SK-N-SH treated with all-trans-retinoic acid at 6 μM for 48 hours (cell line): Measurements from ENCODE around the gene ARHGAP12.

Experiments used
- ATAC-seq: fragments of 200-7000 bp; cut with Tn5 transposase; 3 replicates; pipeline ENCODE4 v1.9.1; 2020; ENCODE audit warnings: mild to moderate bottlenecking, moderate library complexity
- ARNTL ChIP-seq: fragments of 450-650 bp; formaldehyde crosslinking; IDR thresholded peaks from 2 replicates; pipeline ENCODE4 v1.5.0; 2020; ENCODE audit warnings: low read depth, mild to moderate bottlenecking, moderate library complexity, borderline replicate concordance
- BACH2 ChIP-seq: fragments of 250-450 bp; sonication (Bioruptor Pico); IDR thresholded peaks from 2 replicates; pipeline ENCODE4 v1.9.0; 2021; ENCODE audit warnings: mild to moderate bottlenecking, borderline replicate concordance
- CREB5 ChIP-seq: fragments of 250-450 bp; sonication (Bioruptor Pico); IDR thresholded peaks from 2 replicates; pipeline ENCODE4 v1.5.1; 2020; ENCODE audit warnings: low read depth, mild to moderate bottlenecking, moderate library complexity
- CSDC2 ChIP-seq: fragments of 250-450 bp; sonication (Bioruptor Pico); IDR thresholded peaks from 2 replicates; pipeline ENCODE4 v1.5.0; 2020; ENCODE audit warnings: mild to moderate bottlenecking, moderate library complexity
- ESRRG ChIP-seq: fragments of 250-450 bp; sonication (Bioruptor Pico); IDR thresholded peaks from 2 replicates; pipeline ENCODE4 v1.6.1; 2021; ENCODE audit warnings: mild to moderate bottlenecking
- GLIS3 ChIP-seq: fragments of 250-450 bp; sonication (Bioruptor Pico); IDR thresholded peaks from 2 replicates; pipeline ENCODE4 v1.5.0; 2020; ENCODE audit warnings: mild to moderate bottlenecking, moderate library complexity
- ISL1 ChIP-seq: fragments of 250-450 bp; sonication (Bioruptor Pico); IDR thresholded peaks from 2 replicates; pipeline ENCODE4 v2.1.2; 2022; ENCODE audit warnings: mild to moderate bottlenecking, moderate library complexity
- OSR1 ChIP-seq: fragments of 250-450 bp; sonication (Bioruptor Pico); IDR thresholded peaks from 2 replicates; pipeline ENCODE4 v1.8.0; 2022; ENCODE audit warnings: moderate library complexity, mild to moderate bottlenecking, inconsistent platforms
- PPARA ChIP-seq: fragments of 250-450 bp; sonication (Bioruptor Pico); IDR thresholded peaks from 2 replicates; pipeline ENCODE4 v1.5.0; 2020; ENCODE audit warnings: mild to moderate bottlenecking, borderline replicate concordance
- RARB ChIP-seq: fragments of 250-450 bp; sonication (Bioruptor Pico); IDR thresholded peaks from 2 replicates; pipeline ENCODE4 v1.8.0; 2021; ENCODE audit warnings: mild to moderate bottlenecking, moderate library complexity
- SNAI2 ChIP-seq: fragments of 250-450 bp; sonication (Bioruptor Pico); IDR thresholded peaks from 2 replicates; pipeline ENCODE4 v1.5.0; 2020; ENCODE audit warnings: mild to moderate bottlenecking, moderate library complexity
- TCF4 ChIP-seq: fragments of 250-450 bp; sonication (Bioruptor Pico); IDR thresholded peaks from 2 replicates; pipeline ENCODE4 v1.8.0; 2021; ENCODE audit warnings: mild to moderate bottlenecking, moderate library complexity, borderline replicate concordance
- ZC3H10 ChIP-seq: fragments of 250-450 bp; sonication (Bioruptor Pico); IDR thresholded peaks from 2 replicates; pipeline ENCODE4 v1.5.1; 2021; ENCODE audit warnings: mild to moderate bottlenecking, moderate library complexity
- ZFP3 ChIP-seq: fragments of 250-450 bp; sonication (Bioruptor Pico); IDR thresholded peaks from 2 replicates; pipeline ENCODE4 v1.5.0; 2020; ENCODE audit warnings: mild to moderate bottlenecking, moderate library complexity
- ZFP30 ChIP-seq: fragments of 450-650 bp; formaldehyde crosslinking; IDR thresholded peaks from 2 replicates; pipeline ENCODE4 v1.5.0; 2022; ENCODE audit warnings: mild to moderate bottlenecking, moderate library complexity
- ZNF565 ChIP-seq: fragments of 450-650 bp; formaldehyde crosslinking; conservative IDR thresholded peaks from 2 replicates; pipeline ENCODE4 v1.5.0; 2020; ENCODE audit warnings: low read depth, mild to moderate bottlenecking, moderate library complexity
- ZNF70 ChIP-seq: fragments of 450-650 bp; formaldehyde crosslinking; IDR thresholded peaks from 2 replicates; pipeline ENCODE4 v1.5.0; 2020; ENCODE audit warnings: mild to moderate bottlenecking, moderate library complexity
- ZNF8 ChIP-seq: fragments of 450-650 bp; formaldehyde crosslinking; IDR thresholded peaks from 2 replicates; pipeline ENCODE4 v1.5.0; 2020; ENCODE audit warnings: mild to moderate bottlenecking, moderate library complexity
- TF ChIP-seq, protein P1 (sequence below): fragments of 250-450 bp; sonication (Bioruptor Pico); IDR thresholded peaks from 2 replicates; pipeline ENCODE4 v1.8.0; 2021; ENCODE audit warnings: low read depth, mild to moderate bottlenecking, moderate library complexity, borderline replicate concordance
- TF ChIP-seq, protein P2 (sequence below): fragments of 250-450 bp; sonication (Bioruptor Pico); IDR thresholded peaks from 2 replicates; pipeline ENCODE4 v1.5.1; 2021; ENCODE audit warnings: mild to moderate bottlenecking, moderate library complexity
- TF ChIP-seq, protein P3 (sequence below): fragments of 250-450 bp; sonication (Bioruptor Pico); IDR thresholded peaks from 2 replicates; pipeline ENCODE4 v1.8.0; 2020; ENCODE audit warnings: mild to moderate bottlenecking, moderate library complexity, borderline replicate concordance

The ARHGAP12 gene

DNA sequence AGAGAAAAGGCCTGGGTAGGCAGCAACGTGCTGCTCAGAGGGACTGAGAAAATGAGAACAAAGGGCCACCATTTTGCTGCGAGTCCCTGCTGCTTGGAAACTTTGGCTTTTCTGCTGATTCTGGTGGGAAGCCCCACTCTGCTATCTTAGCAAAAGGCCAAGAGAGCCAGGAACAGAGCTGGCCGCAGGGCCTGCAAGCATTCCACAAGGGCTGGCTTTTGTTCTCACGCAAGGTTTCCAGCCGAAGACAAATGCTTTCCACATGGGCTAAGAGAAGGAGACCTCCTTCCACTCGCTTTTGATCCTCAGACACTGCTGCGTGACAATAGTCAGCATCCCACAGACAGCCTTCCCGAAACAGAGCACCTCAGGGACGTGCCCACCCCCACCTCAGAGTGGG lies 163.1 kb downstream of the ARHGAP12 start:
- no peak for ATAC-seq
- TF ChIP-seq CSDC2 (CRISPR knock-in tag) (no peak), RARB (CRISPR knock-in tag) (no peak), ZFP30 (CRISPR knock-in tag) (no peak), OSR1 (CRISPR knock-in tag) (no peak), ESRRG (CRISPR knock-in tag) (no peak), ZNF8 (CRISPR knock-in tag) (no peak), SNAI2 (CRISPR knock-in tag) (no peak), ZNF70 (CRISPR knock-in tag) (no peak), ZC3H10 (CRISPR knock-in tag) (no peak), PPARA (CRISPR knock-in tag) (no peak), BACH2 (CRISPR knock-in tag) (no peak), CREB5 (CRISPR knock-in tag) (no peak)
- TF ChIP-seq, protein P1, sequence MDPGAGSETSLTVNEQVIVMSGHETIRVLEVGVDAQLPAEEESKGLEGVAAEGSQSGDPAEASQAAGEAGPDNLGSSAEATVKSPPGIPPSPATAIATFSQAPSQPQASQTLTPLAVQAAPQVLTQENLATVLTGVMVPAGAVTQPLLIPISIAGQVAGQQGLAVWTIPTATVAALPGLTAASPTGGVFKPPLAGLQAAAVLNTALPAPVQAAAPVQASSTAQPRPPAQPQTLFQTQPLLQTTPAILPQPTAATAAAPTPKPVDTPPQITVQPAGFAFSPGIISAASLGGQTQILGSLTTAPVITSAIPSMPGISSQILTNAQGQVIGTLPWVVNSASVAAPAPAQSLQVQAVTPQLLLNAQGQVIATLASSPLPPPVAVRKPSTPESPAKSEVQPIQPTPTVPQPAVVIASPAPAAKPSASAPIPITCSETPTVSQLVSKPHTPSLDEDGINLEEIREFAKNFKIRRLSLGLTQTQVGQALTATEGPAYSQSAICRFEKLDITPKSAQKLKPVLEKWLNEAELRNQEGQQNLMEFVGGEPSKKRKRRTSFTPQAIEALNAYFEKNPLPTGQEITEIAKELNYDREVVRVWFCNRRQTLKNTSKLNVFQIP = no peak
- TF ChIP-seq, protein P2, sequence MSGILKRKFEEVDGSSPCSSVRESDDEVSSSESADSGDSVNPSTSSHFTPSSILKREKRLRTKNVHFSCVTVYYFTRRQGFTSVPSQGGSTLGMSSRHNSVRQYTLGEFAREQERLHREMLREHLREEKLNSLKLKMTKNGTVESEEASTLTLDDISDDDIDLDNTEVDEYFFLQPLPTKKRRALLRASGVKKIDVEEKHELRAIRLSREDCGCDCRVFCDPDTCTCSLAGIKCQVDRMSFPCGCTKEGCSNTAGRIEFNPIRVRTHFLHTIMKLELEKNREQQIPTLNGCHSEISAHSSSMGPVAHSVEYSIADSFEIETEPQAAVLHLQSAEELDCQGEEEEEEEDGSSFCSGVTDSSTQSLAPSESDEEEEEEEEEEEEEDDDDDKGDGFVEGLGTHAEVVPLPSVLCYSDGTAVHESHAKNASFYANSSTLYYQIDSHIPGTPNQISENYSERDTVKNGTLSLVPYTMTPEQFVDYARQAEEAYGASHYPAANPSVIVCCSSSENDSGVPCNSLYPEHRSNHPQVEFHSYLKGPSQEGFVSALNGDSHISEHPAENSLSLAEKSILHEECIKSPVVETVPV (CRISPR knock-in tag) = no peak
- TF ChIP-seq, protein P3, sequence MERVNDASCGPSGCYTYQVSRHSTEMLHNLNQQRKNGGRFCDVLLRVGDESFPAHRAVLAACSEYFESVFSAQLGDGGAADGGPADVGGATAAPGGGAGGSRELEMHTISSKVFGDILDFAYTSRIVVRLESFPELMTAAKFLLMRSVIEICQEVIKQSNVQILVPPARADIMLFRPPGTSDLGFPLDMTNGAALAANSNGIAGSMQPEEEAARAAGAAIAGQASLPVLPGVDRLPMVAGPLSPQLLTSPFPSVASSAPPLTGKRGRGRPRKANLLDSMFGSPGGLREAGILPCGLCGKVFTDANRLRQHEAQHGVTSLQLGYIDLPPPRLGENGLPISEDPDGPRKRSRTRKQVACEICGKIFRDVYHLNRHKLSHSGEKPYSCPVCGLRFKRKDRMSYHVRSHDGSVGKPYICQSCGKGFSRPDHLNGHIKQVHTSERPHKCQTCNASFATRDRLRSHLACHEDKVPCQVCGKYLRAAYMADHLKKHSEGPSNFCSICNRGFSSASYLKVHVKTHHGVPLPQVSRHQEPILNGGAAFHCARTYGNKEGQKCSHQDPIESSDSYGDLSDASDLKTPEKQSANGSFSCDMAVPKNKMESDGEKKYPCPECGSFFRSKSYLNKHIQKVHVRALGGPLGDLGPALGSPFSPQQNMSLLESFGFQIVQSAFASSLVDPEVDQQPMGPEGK (CRISPR knock-in tag) = no peak
- TF ChIP-seq, all 23 proteins: peak for 0

DNA sequence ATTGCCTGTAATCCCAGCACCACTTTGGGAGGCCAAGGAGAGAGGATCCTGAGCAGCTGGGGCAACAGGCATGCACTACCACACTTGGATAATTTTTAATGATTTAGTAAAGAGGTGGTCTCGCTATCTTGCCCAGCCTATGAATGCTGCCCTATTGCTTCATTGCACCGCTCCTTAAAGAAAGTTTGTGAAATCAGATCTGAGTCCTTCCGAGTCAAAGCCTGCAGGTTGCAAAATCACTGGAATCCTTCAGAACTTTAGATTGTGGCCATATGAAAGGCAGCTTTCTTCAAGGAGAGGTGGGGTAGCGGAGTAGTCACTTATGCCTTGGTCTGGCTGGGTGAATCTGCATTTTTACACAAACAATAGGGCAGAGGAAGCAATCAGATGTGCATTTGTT lies 166.3 kb downstream of the ARHGAP12 start:
- ATAC-seq = no peak
- TF ChIP-seq ZFP3 (CRISPR knock-in tag) (no peak), CSDC2 (CRISPR knock-in tag) (no peak), PPARA (CRISPR knock-in tag) (no peak), ARNTL (CRISPR knock-in tag) (no peak), OSR1 (CRISPR knock-in tag) (no peak), TCF4 (no peak), GLIS3 (CRISPR knock-in tag) (no peak), ZC3H10 (CRISPR knock-in tag) (no peak), ZNF565 (no peak), BACH2 (CRISPR knock-in tag) (no peak), ZNF8 (CRISPR knock-in tag) (no peak), ISL1 (CRISPR knock-in tag) (no peak), RARB (CRISPR knock-in tag) (no peak), ZFP30 (CRISPR knock-in tag) (no peak), CREB5 (CRISPR knock-in tag) (no peak)
- TF ChIP-seq, protein P1 = no peak
- TF ChIP-seq, protein P3 (CRISPR knock-in tag) = no peak
- TF ChIP-seq, protein P2 (CRISPR knock-in tag) = no peak
- TF ChIP-seq, all 23 proteins: peak for 0
